Tibial artery (tissue), 4 donors: ENCODE results near the gene SLC24A3.

Source experiments
- DNase-seq, 2 donors: peaks; one replicate each; pipeline ENCODE4 v3.0.0-alpha.2; 2019
- H3K27ac ChIP-seq, 2 donors: fragments of 200-600 bp; sonication (generic) in 1 of 2; 1 replicate in 1 of 2; 2 replicates in 1 of 2; pipeline ENCODE4 v1.5.1; 2018 to 2019; ENCODE audit warnings: mild to moderate bottlenecking in 1 of 2
- H3K27me3 ChIP-seq, 2 donors: fragments of 200-600 bp; sonication (generic) in 1 of 2; one replicate each; pipeline versions ENCODE4 v1.5.1 to v1.6.0; 2016 to 2019
- H3K36me3 ChIP-seq, 3 donors: fragments of 200-600 bp; sonication (generic) in 2 of 3; one replicate each; pipeline ENCODE4 v1.5.1; 2016 to 2019; ENCODE audit warnings: mild to moderate bottlenecking in 2 of 3
- H3K4me1 ChIP-seq, 4 donors: fragments of 200-600 bp; sonication (generic) in 2 of 4; 1 replicate in 3 of 4; 2 replicates in 1 of 4; pipeline ENCODE4 v1.5.1; 2016 to 2019
- H3K4me3 ChIP-seq, 2 donors: fragments of 200-600 bp; sonication (generic) in 1 of 2; 1 replicate in 1 of 2; 2 replicates in 1 of 2; pipeline ENCODE4 v1.5.1; 2018 to 2019; ENCODE audit warnings: mild to moderate bottlenecking in 2 of 2
- H3K9me3 ChIP-seq, 3 donors: fragments of 200-600 bp; sonication (generic) in 1 of 3; one replicate each; pipeline ENCODE4 v1.5.1; 2016 to 2019
- CTCF ChIP-seq, 2 experiments: fragments of 200-600 bp in 1 of 2; fragments of 450-650 bp in 1 of 2; IDR thresholded peaks; one replicate each; pipeline ENCODE4 v1.5.1; 2017 to 2019; ENCODE audit warnings: antibody characterized with exemption in 2 of 2, mild to moderate bottlenecking in 1 of 2, moderate library complexity in 1 of 2
- intact Hi-C: fragments of 100-400 bp; cut with DNase I; formaldehyde crosslinking; loops from one replicate; pipeline ENCODE4 v1.15.0; 2023; ENCODE audit warnings: low total_unique reads

Gene SLC24A3

GRCh38 chr20:19769507-19769906, 557.1 kb downstream of the SLC24A3 start:
- no peak overlapping the region for H3K27ac ChIP-seq
- intact Hi-C loops, result no loop called here

GRCh38 chr20:19770375-19770774, 557.9 kb downstream of the SLC24A3 start:
- Histone ChIP-seq H3K4me3 (no peak overlapping the region), H3K27ac (no peak overlapping the region), H3K27me3 (no peaks in the 10 kb centered on the region), H3K9me3 (no peaks in the 10 kb centered on the region), H3K4me1 (peaks cover 0 to 23% (median 9%) of the 10 kb centered on the region in 4 donors), H3K36me3 (peaks cover 0 to 5% (median 0%) of the 10 kb centered on the region in 3 donors)
- intact Hi-C loops, result no loop called here
- no peak for DNase-seq
- TF ChIP-seq CTCF (IDR thresholded peaks at IDR 0.05), result no peak

More at GRCh38 chr20:19769507-19769906, 557.1 kb downstream of the SLC24A3 start:
- Histone ChIP-seq H3K9me3 (no peaks in the 10 kb centered on the region), H3K27me3 (no peaks in the 10 kb centered on the region), H3K36me3 (peaks cover 0 to 5% (median 0%) of the 10 kb centered on the region in 3 donors), H3K4me1 (peaks cover 0 to 16% (median 4%) of the 10 kb centered on the region in 4 donors), H3K4me3 (no peak overlapping the region)
- DNase-seq, result no peak
- TF ChIP-seq CTCF (IDR thresholded peaks at IDR 0.05), result no peak

GRCh38 chr20:19771031-19771430, 558.6 kb downstream of the SLC24A3 start:
- Histone ChIP-seq H3K9me3 (no peaks in the 10 kb centered on the region), H3K36me3 (peaks cover 0 to 5% (median 0%) of the 10 kb centered on the region in 3 donors), H3K4me3 (no peak overlapping the region), H3K27ac (no peak overlapping the region), H3K4me1 (peaks cover 0 to 30% (median 12%) of the 10 kb centered on the region in 4 donors), H3K27me3 (no peaks in the 10 kb centered on the region)
- DNase-seq, result no peak
- TF ChIP-seq CTCF (IDR thresholded peaks at IDR 0.05), result no peak
- intact Hi-C loops, result no loop called here
